ENCODE measurements around the gene FYCO1. TPM values are rescaled to one million over a fixed set of nuclear protein-coding genes. Genes with fewer than 3 reads are reported as not detected.

Gene FYCO1
- total and polyA plus RNA-seq, 2 of the 13 experiments (the other 11 are each of a cell fraction or from before 2014, with no cell fraction given): 2.7 to 4.2 TPM

DNA sequence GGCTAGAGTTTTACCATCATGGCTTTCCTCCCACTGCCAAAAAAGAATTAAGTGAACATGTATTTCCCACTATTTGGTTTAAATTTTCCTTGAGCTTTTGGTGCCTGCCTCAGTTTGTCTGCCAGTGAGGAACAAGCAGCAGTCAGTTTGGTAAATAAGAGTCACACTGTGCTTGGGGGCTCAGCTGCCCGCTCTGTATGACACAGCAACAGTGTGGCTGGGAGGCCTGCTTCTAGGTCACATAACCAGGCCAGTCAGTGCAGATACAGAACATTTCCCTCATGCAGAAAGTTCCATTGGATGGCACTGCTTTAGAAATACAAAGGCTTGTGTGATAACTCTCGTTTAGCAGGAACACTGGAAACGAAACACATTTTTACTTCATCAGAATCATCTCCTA, 25.7 kb downstream of the FYCO1 start (continued):
- TF ChIP-seq ZHX2 (IDR thresholded peaks at IDR 0.05; ENCODE audit: low read depth) (no peak), ZHX2 (CRISPR knock-in tag; IDR thresholded peaks at IDR 0.05; ENCODE audit: borderline replicate concordance) (no peak)

DNA sequence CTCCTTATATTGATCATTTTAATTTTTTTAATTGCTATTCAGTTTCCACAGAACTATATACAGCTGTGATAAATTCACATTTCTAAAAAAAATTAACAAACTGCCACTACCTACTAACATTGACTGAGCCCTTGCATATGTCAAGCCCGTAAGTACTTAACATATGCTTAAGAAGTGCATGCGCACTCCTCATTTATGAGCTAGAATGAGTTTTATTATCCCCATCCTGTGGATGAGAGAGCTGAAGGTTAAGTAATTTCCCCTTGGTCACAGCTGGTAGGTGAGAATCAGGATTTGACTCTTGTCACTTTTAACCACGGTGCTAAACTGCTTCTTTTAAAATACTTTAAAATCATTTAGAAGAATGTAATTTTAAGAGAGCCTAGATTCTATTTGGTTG, 26.5 kb downstream of the FYCO1 start:
- ChIA-PET CTCF (ENCODE audit: low intra/inter-chr PET ratio, low total read pairs) (no interaction called here), POLR2A (no interaction called here)
- no peak overlapping the region for H3K4me2 ChIP-seq (ENCODE audit: low read depth, low read length)
- DNase-seq (ENCODE audit: low spot score): no peak
- H3K4me3 ChIP-seq (replicated peaks in 1 of 3; ENCODE audit: insufficient read depth in 1 of 3, low read depth in 2 of 3, low read length in 3 of 3): no peak overlapping the region
- H3K9me3 ChIP-seq (ENCODE audit: low read length): no peaks in the 10 kb centered on the region
- peaks cover 29 to 66% of the 10 kb centered on the region in 2 experiments for H3K36me3 ChIP-seq (replicated peaks in 1 of 2; ENCODE audit: control insufficient read depth in 1 of 2, insufficient read depth in 2 of 2, low read length in 2 of 2)
- TF ChIP-seq ZFX (CRISPR knock-in tag; IDR thresholded peaks at IDR 0.05; ENCODE audit: low read depth): no peak
- TF ChIP-seq ZNF589 (CRISPR knock-in tag; conservative IDR thresholded peaks at IDR 0.05): no peak
- no peak for TF ChIP-seq AHR (CRISPR knock-in tag; IDR thresholded peaks at IDR 0.05)
- TF ChIP-seq MXD3 (CRISPR knock-in tag; IDR thresholded peaks at IDR 0.05): no peak
- TF ChIP-seq TGIF2 (CRISPR knock-in tag; IDR thresholded peaks at IDR 0.05): no peak
- no peak for TF ChIP-seq ZFP62 (CRISPR knock-in tag; IDR thresholded peaks at IDR 0.05)
- no peak for TF ChIP-seq FOXC1 (CRISPR knock-in tag; IDR thresholded peaks at IDR 0.05; ENCODE audit: borderline replicate concordance)
- no peak for TF ChIP-seq DPF2 (CRISPR knock-in tag; IDR thresholded peaks at IDR 0.05; ENCODE audit: borderline replicate concordance, low read depth)
- TF ChIP-seq SCMH1 (CRISPR knock-in tag; IDR thresholded peaks at IDR 0.05; ENCODE audit: borderline replicate concordance): no peak
- TF ChIP-seq ARID3A (IDR thresholded peaks at IDR 0.05; ENCODE audit: low read depth, low read length): no peak
- TF ChIP-seq ZNF619 (CRISPR knock-in tag; IDR thresholded peaks at IDR 0.05): no peak
- TF ChIP-seq SMARCC2 (IDR thresholded peaks at IDR 0.05): no peak
- no peak for TF ChIP-seq HMG20A (CRISPR knock-in tag; IDR thresholded peaks at IDR 0.05; ENCODE audit: borderline replicate concordance)
- TF ChIP-seq, protein P1, sequence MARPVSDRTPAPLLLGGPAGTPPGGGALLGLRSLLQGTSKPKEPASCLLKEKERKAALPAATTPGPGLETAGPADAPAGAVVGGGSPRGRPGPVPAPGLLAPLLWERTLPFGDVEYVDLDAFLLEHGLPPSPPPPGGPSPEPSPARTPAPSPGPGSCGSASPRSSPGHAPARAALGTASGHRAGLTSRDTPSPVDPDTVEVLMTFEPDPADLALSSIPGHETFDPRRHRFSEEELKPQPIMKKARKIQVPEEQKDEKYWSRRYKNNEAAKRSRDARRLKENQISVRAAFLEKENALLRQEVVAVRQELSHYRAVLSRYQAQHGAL (CRISPR knock-in tag; IDR thresholded peaks at IDR 0.05; ENCODE audit: not compliant biosample characterization): no peak
- intact Hi-C loops (cut with micrococcal nuclease; ENCODE audit: unreplicated experiment): no loop called here
- no peak overlapping the region for H3K27ac ChIP-seq (ENCODE audit: extremely low read length, insufficient read depth, low read length)
- H3K4me1 ChIP-seq (ENCODE audit: insufficient read depth, low read length): no peaks in the 10 kb centered on the region
- FAIRE-seq: no peak
- no peaks in the 10 kb centered on the region; the same call in 1 of the 2 replicates for H4K20me1 ChIP-seq (ENCODE audit: insufficient read depth, low read length)
- 100% methylated on average over 3 of the region's 3 CpGs for WGBS (ENCODE audit: low lambda C conversion rate)
- in situ Hi-C loops (cut with HindIII; ENCODE audit: extremely low pct_ligation_motif_present, low pct_unique_long_range_greater_than_20kb): no loop called here
- no peaks in the 10 kb centered on the region for H3K79me2 ChIP-seq (ENCODE audit: insufficient read depth, low read length)
- no peak overlapping the region for H3K9ac ChIP-seq (ENCODE audit: insufficient read depth, low read depth, low read length)
- ATAC-seq: no peak
- H2AFZ ChIP-seq (ENCODE audit: low read length): no peak overlapping the region
- BruUV-seq (replicated peaks): no TSS peak
- H3K27me3 ChIP-seq (ENCODE audit: control insufficient read depth in 1 of 2, insufficient read depth in 2 of 2, low read length in 2 of 2): no peaks in the 10 kb centered on the region

Measured in HepG2 (cell line).